ENCODE measurements around the gene GFOD1.
"Not testable (repeated sequence)": the region's sequence is repeated elsewhere in the genome, so short reads cannot be mapped to it uniquely, and the experiment has no call there.

GRCh38 chr6:13510433-13510832 lies 23.0 kb upstream of the GFOD1 start:
- TF ChIP-seq ZNF8 (CRISPR knock-in tag; IDR thresholded peaks at IDR 0.05); ZFP30 (CRISPR knock-in tag; IDR thresholded peaks at IDR 0.05); POU6F1 (CRISPR knock-in tag; IDR thresholded peaks at IDR 0.05; ENCODE audit: borderline replicate concordance, low read depth); CSDC2 (CRISPR knock-in tag; IDR thresholded peaks at IDR 0.05); TCF4 (CRISPR knock-in tag; IDR thresholded peaks at IDR 0.05; ENCODE audit: borderline replicate concordance); CSRNP3 (CRISPR knock-in tag; IDR thresholded peaks at IDR 0.05); PATZ1 (CRISPR knock-in tag; IDR thresholded peaks at IDR 0.05; ENCODE audit: borderline replicate concordance): not testable (repeated sequence)

Data from SK-N-SH treated with all-trans-retinoic acid at 6 μM for 48 hours (cell line).